Transverse colon (tissue), 4 donors: ENCODE measurements around the gene LILRA6.

ENCODE experiments used
- POLR2A ChIP-seq: fragments of 450-650 bp; IDR thresholded peaks from one replicate; pipeline ENCODE4 v1.6.1; 2016; ENCODE audit warnings: antibody characterized with exemption, mild to moderate bottlenecking, moderate library complexity
- POLR2AphosphoS5 ChIP-seq, 3 donors: sonication (generic); formaldehyde crosslinking; IDR thresholded peaks; one replicate each; pipeline ENCODE4 v1.6.1; 2016; ENCODE audit warnings: antibody characterized with exemption in 3 of 3
- TF ChIP-seq, protein P1 (sequence below), 5 experiments: fragments of 200-600 bp in 3 of 5; fragments of 450-650 bp in 2 of 5; sonication (generic) in 3 of 5; IDR thresholded peaks; 1 replicate in 2 of 5; 2 replicates in 3 of 5; pipeline ENCODE4 v1.5.1; 2016 to 2017; ENCODE audit warnings: antibody characterized with exemption in 5 of 5, inconsistent platforms in 3 of 5, mild to moderate bottlenecking in 2 of 5, moderate library complexity in 1 of 5

DNA sequence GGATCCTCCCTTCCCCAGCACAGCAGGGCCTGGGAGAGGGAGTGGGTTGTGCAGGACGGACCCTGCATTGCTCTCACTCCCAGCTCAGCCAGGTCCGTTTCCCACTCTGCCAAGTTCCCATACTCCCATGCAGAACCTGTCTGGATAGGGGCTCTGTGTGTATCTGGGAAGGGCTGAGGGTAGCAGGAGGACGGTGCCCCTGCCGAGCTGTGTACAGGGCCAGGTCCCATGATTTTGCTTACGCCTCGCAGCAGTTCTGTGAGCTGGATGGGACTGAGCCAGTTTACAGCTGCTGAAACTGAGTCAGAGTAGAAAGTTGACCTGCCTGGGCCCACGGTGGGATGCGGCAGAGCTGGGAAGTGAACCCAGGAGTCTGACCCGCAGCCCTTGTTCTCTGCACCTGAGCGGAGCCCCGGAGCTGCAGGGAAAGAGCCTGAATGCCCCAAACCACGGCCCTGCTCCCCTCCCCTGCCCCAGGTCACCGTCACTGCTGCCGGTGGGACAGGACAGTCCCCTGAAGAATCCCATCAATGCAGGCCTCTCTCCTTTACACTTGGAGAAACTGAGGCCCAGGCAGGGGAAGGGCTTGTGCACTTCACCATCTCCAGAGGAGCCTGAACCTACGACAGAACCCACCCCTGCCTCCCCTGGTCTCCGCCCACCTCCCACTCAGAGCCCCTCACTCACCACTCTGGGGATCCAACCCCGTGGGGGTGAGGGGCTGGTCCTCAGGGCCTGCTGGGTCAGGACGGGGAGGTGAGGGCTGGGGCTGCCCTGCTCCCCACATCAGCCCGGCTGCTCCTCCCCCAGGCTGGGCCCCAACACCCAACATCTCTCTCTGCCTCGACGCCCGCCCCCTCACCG lies 11.0 kb upstream of the LILRA6 start:
- TF ChIP-seq POLR2A: no peak
- TF ChIP-seq, protein P1, sequence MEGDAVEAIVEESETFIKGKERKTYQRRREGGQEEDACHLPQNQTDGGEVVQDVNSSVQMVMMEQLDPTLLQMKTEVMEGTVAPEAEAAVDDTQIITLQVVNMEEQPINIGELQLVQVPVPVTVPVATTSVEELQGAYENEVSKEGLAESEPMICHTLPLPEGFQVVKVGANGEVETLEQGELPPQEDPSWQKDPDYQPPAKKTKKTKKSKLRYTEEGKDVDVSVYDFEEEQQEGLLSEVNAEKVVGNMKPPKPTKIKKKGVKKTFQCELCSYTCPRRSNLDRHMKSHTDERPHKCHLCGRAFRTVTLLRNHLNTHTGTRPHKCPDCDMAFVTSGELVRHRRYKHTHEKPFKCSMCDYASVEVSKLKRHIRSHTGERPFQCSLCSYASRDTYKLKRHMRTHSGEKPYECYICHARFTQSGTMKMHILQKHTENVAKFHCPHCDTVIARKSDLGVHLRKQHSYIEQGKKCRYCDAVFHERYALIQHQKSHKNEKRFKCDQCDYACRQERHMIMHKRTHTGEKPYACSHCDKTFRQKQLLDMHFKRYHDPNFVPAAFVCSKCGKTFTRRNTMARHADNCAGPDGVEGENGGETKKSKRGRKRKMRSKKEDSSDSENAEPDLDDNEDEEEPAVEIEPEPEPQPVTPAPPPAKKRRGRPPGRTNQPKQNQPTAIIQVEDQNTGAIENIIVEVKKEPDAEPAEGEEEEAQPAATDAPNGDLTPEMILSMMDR (IDR thresholded peaks at IDR 0.05): no peak
- TF ChIP-seq POLR2AphosphoS5 (IDR thresholded peaks at IDR 0.05): no peak
